Nephron progenitor cell (in vitro differentiated cells): Measurements from ENCODE around the gene UBA52.

ENCODE experiments used
- DNase-seq: peaks from one replicate; pipeline ENCODE4 v3.0.0; 2021
- H3K27ac Mint-ChIP-seq: 2 replicates; pipeline ENCODE4 v1.8.0; 2021; ENCODE audit warnings: mild to moderate bottlenecking, moderate library complexity, mixed read lengths
- H3K27me3 Mint-ChIP-seq: 2 replicates; pipeline ENCODE4 v1.8.0; 2021; ENCODE audit warnings: mild to moderate bottlenecking, low read depth, mixed read lengths; ENCODE audit not compliant: poor library complexity
- H3K36me3 Mint-ChIP-seq: 2 replicates; pipeline ENCODE4 v1.8.0; 2021; ENCODE audit warnings: low read depth, mixed read lengths
- H3K4me1 Mint-ChIP-seq: 2 replicates; pipeline ENCODE4 v1.8.0; 2021; ENCODE audit warnings: mixed read lengths
- H3K4me3 Mint-ChIP-seq: 2 replicates; pipeline ENCODE4 v1.8.0; 2021; ENCODE audit warnings: mild to moderate bottlenecking, moderate library complexity, mixed read lengths
- H3K9me3 Mint-ChIP-seq: 2 replicates; pipeline ENCODE4 v1.8.0; 2021; ENCODE audit warnings: mild to moderate bottlenecking, moderate library complexity, mixed read lengths
- CTCF ChIP-seq: fragments of 200-600 bp; sonication (generic); IDR thresholded peaks from 2 replicates; pipeline ENCODE4 v1.5.0; 2021; ENCODE audit warnings: antibody characterized with exemption

UBA52 gene

GRCh38 chr19:18593367-18594095 lies 21.9 kb downstream of the UBA52 start:
- no peak for TF ChIP-seq CTCF
- Mint-ChIP-seq H3K27ac (no peak overlapping the region), H3K9me3 (no peaks in the 10 kb centered on the region), H3K36me3 (no peaks in the 10 kb centered on the region), H3K27me3 (peaks cover 7% of the 10 kb centered on the region), H3K4me1 (peaks cover 60% of the 10 kb centered on the region), H3K4me3 (peak overlapping the region; percentile 74)
- no peak for DNase-seq

DNA sequence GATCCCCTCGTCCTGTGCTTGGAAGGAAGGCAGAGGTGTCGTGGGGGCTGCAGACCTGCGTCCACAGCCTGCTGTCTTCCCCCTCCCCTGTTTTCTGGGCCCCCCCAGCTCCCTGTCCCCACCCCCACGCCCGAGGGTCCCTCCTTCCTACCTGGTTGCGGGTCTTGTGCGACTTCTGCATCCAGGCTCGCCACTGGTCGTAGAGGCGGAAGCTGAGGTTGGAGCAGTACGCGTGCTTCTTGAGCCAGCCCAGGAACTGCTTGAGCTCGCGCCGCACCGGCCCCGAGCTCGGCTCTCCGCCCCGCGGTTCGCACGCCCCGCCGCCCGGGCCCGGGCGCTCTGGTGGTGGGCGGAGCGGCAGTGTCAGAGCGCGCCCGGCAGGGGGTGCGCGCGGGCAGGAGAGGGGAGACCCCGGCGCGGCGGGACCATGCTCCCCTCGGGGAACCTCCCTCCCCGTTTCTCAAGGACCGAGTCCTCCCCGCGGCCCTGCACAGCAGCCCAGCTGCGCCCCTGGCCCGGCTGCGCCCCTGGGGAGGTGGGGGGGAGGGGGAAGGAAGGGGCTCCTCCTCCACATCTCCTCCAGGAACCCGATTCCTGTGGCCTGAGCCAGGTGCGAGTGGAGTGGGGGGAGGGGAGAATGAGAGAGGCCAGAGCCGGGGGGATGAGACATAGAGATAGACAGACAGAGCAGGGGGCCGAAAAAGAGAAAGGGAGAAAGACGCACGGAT lies 22.6 kb downstream of the UBA52 start:
- peak; percentile 60 for TF ChIP-seq CTCF
- H3K27ac Mint-ChIP-seq: no peak overlapping the region
- H3K4me1 Mint-ChIP-seq: peaks cover 60% of the 10 kb centered on the region

GRCh38 chr19:18594824-18595373 lies 23.2 kb downstream of the UBA52 start:
- peaks cover 55% of the 10 kb centered on the region for H3K4me1 Mint-ChIP-seq
- peak overlapping the region; percentile 75 for H3K4me3 Mint-ChIP-seq
- DNase-seq: peak; percentile 57
- TF ChIP-seq CTCF: no peak
- no peaks in the 10 kb centered on the region for H3K36me3 Mint-ChIP-seq
- H3K27ac Mint-ChIP-seq: no peak overlapping the region
- no peaks in the 10 kb centered on the region for H3K9me3 Mint-ChIP-seq
- peaks cover 7% of the 10 kb centered on the region for H3K27me3 Mint-ChIP-seq

More for the DNA sequence above, 22.6 kb downstream of the UBA52 start:
- Mint-ChIP-seq H3K9me3 (no peaks in the 10 kb centered on the region), H3K27me3 (peaks cover 7% of the 10 kb centered on the region), H3K36me3 (no peaks in the 10 kb centered on the region), H3K4me3 (peak overlapping the region; percentile 75)
- peak; percentile 90 for DNase-seq

DNA sequence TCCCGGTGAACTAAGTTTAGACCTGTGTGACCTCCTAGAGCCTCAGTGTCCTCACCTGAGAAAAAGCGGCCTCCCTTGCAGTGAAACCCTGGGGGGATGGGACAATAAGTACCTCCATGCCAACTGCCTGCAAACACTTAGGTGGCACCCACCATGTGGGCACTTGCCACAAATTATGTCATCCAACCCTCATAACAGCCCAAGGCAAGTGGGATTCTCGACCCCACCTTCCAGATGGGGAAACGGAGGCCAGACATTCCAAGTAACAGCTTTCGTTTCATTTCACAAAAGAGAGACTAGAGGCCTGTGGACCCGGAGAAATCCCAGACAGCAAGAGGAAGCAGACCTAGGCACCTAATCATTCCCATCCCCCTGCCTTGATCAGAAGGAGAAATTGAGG lies 23.8 kb downstream of the UBA52 start:
- Mint-ChIP-seq H3K9me3 (no peaks in the 10 kb centered on the region), H3K27me3 (peaks cover 12% of the 10 kb centered on the region), H3K27ac (no peak overlapping the region), H3K4me3 (peak overlapping the region; percentile 49), H3K36me3 (no peaks in the 10 kb centered on the region), H3K4me1 (peaks cover 50% of the 10 kb centered on the region)
- no peak for DNase-seq
- TF ChIP-seq CTCF: no peak

- DNase-seq: peak; percentile 78
- H3K4me3 Mint-ChIP-seq: no peak overlapping the region
- no peaks in the 10 kb centered on the region for H3K9me3 Mint-ChIP-seq
- TF ChIP-seq CTCF: no peak
- peaks cover 41% of the 10 kb centered on the region for H3K4me1 Mint-ChIP-seq
- H3K36me3 Mint-ChIP-seq: no peaks in the 10 kb centered on the region
- no peak overlapping the region for H3K27ac Mint-ChIP-seq
- H3K27me3 Mint-ChIP-seq: peaks cover 25% of the 10 kb centered on the region
Observed at GRCh38 chr19:18596752-18597157, 25.1 kb downstream of the UBA52 start.
